Calu3 (cell line): ENCODE data around the gene NR3C1. TPM values are rescaled to one million over a fixed set of nuclear protein-coding genes. Genes with fewer than 3 reads are reported as not detected.
A peak's percentile ranks its signal among the peaks of the same experiment; 100 is the strongest.

ENCODE experiments used
- BruUV-seq: library from RNA; stranded (reverse); fragments of 400-500 nt; replicated peaks from 2 replicates; lab custom pipeline; 2021; lab: Mats Ljungman, UMichigan
- CTCF ChIA-PET: fragments of 300-600 bp; sonication (Branson Sonifier 250); formaldehyde crosslinking; loops from one replicate; lab custom pipeline; 2022; ENCODE audit warnings: antibody characterized with exemption; lab: Charles Lee
- DNase-seq: peaks from one replicate; pipeline ENCODE4 v3.0.0; 2022
- H3K27ac Mint-ChIP-seq: one replicate; pipeline ENCODE4 v1.8.0; 2022; ENCODE audit warnings: mixed read lengths; ENCODE audit not compliant: unreplicated experiment
- H3K27me3 Mint-ChIP-seq: one replicate; pipeline ENCODE4 v1.8.0; 2022; ENCODE audit warnings: mixed read lengths; ENCODE audit not compliant: unreplicated experiment
- H3K36me3 Mint-ChIP-seq: one replicate; pipeline ENCODE4 v1.8.0; 2022; ENCODE audit warnings: mild to moderate bottlenecking, moderate library complexity, mixed read lengths; ENCODE audit not compliant: insufficient read depth, unreplicated experiment
- H3K4me1 Mint-ChIP-seq: one replicate; pipeline ENCODE4 v1.8.0; 2022; ENCODE audit warnings: mild to moderate bottlenecking, low read depth, mixed read lengths; ENCODE audit not compliant: unreplicated experiment
- H3K4me3 Mint-ChIP-seq: one replicate; pipeline ENCODE4 v1.8.0; 2022; ENCODE audit warnings: mild to moderate bottlenecking, low read depth, moderate library complexity, mixed read lengths; ENCODE audit not compliant: unreplicated experiment
- H3K9me3 Mint-ChIP-seq: one replicate; pipeline ENCODE4 v1.8.0; 2022; ENCODE audit warnings: low read depth, mixed read lengths; ENCODE audit not compliant: unreplicated experiment
- CTCF ChIP-seq: fragments of 200-600 bp; IDR thresholded peaks from one replicate; pipeline ENCODE4 v1.8.0; 2022; ENCODE audit warnings: antibody characterized with exemption; ENCODE audit not compliant: unreplicated experiment
- intact Hi-C: fragments of 100-400 bp; cut with micrococcal nuclease; formaldehyde crosslinking; loops from one replicate; pipeline ENCODE4 v1.10.0; 2022; ENCODE audit not compliant: unreplicated experiment
- total RNA-seq: library from RNA; stranded (reverse); gene quantifications from 2 replicates; pipeline ENCODE4 v1.2.3, GENCODE V29; 2022

Gene NR3C1
- total RNA-seq, 1 experiment from 2014 or later = 63.1 TPM

- no TSS peak for BruUV-seq
- no peak for TF ChIP-seq CTCF
- H3K27ac Mint-ChIP-seq = peak overlapping the region; percentile 91
- intact Hi-C loops = loop anchor here (5.0 kb wide), 1 partner anchor 567 kb away; no protein-coding TSS in a partner anchor
- no peak for DNase-seq
- no peaks in the 10 kb centered on the region for H3K27me3 Mint-ChIP-seq
- H3K9me3 Mint-ChIP-seq = no peaks in the 10 kb centered on the region
- peaks cover 31% of the 10 kb centered on the region for H3K4me1 Mint-ChIP-seq
- CTCF ChIA-PET = interaction anchor here (0.6 to 0.9 kb wide), 2 partner anchors 159 to 246 kb away, joined by 3 read pairs; no protein-coding TSS in a partner anchor
- H3K36me3 Mint-ChIP-seq = peaks cover 87% of the 10 kb centered on the region
- H3K4me3 Mint-ChIP-seq = peak overlapping the region; percentile 97
These were observed 2.8 kb downstream of the NR3C1 start for GRCh38 chr5:143400541-143401226.

- BruUV-seq = no TSS peak
- H3K4me3 Mint-ChIP-seq = peak overlapping the region; percentile 97
These were observed 3.6 kb downstream of the NR3C1 start for GRCh38 chr5:143399616-143400540.

GRCh38 chr5:143398451-143399237 is 4.8 kb downstream of the NR3C1 start:
- no peak for DNase-seq
- Mint-ChIP-seq H3K9me3 (no peaks in the 10 kb centered on the region), H3K4me1 (peaks cover 39% of the 10 kb centered on the region), H3K4me3 (peak overlapping the region; percentile 97), H3K27me3 (no peaks in the 10 kb centered on the region), H3K36me3 (peaks cover 67% of the 10 kb centered on the region), H3K27ac (peak overlapping the region; percentile 68)
- TF ChIP-seq CTCF = no peak
- BruUV-seq = no TSS peak
- CTCF ChIA-PET = no interaction called here
- intact Hi-C loops = loop anchor here (1.0 to 10.0 kb wide), 5 partner anchors 96 to 746 kb away; no protein-coding TSS in a partner anchor

More at GRCh38 chr5:143399616-143400540, 3.6 kb downstream of the NR3C1 start:
- H3K27ac Mint-ChIP-seq = peak overlapping the region; percentile 91
- CTCF ChIA-PET = no interaction called here
- H3K27me3 Mint-ChIP-seq = no peaks in the 10 kb centered on the region
- TF ChIP-seq CTCF = no peak
- H3K36me3 Mint-ChIP-seq = peaks cover 79% of the 10 kb centered on the region
- peaks cover 33% of the 10 kb centered on the region for H3K4me1 Mint-ChIP-seq
- no peaks in the 10 kb centered on the region for H3K9me3 Mint-ChIP-seq
- no peak for DNase-seq
- intact Hi-C loops = loop anchor here (5.0 to 10.0 kb wide), 5 partner anchors 98 to 745 kb away; no protein-coding TSS in a partner anchor

GRCh38 chr5:143398053-143398355 is 5.5 kb downstream of the NR3C1 start:
- Mint-ChIP-seq H3K4me1 (peaks cover 39% of the 10 kb centered on the region), H3K27ac (peak overlapping the region; percentile 68)

More at GRCh38 chr5:143398053-143398355, 5.5 kb downstream of the NR3C1 start:
- H3K36me3 Mint-ChIP-seq = peaks cover 60% of the 10 kb centered on the region
- no peaks in the 10 kb centered on the region for H3K27me3 Mint-ChIP-seq
- CTCF ChIA-PET = no interaction called here
- DNase-seq = no peak
- peak overlapping the region; percentile 97 for H3K4me3 Mint-ChIP-seq
- no peaks in the 10 kb centered on the region for H3K9me3 Mint-ChIP-seq
- no peak for TF ChIP-seq CTCF
- no TSS peak for BruUV-seq
- intact Hi-C loops = loop anchor here (1.0 to 10.0 kb wide), 5 partner anchors 96 to 747 kb away; no protein-coding TSS in a partner anchor
